Breast epithelium (tissue), 3 donors: ENCODE results near the gene FDXACB1.

ENCODE experiments used
- CTCF ChIP-seq, 3 donors: fragments of 450-650 bp; IDR thresholded peaks; one replicate each; pipeline ENCODE4 v1.5.1; 2016 to 2017; ENCODE audit warnings: antibody characterized with exemption in 3 of 3, mild to moderate bottlenecking in 3 of 3, moderate library complexity in 3 of 3
- POLR2A ChIP-seq: fragments of 450-650 bp; IDR thresholded peaks from one replicate; pipeline ENCODE4 v1.6.1; 2016; ENCODE audit warnings: antibody characterized with exemption, mild to moderate bottlenecking, moderate library complexity

DNA sequence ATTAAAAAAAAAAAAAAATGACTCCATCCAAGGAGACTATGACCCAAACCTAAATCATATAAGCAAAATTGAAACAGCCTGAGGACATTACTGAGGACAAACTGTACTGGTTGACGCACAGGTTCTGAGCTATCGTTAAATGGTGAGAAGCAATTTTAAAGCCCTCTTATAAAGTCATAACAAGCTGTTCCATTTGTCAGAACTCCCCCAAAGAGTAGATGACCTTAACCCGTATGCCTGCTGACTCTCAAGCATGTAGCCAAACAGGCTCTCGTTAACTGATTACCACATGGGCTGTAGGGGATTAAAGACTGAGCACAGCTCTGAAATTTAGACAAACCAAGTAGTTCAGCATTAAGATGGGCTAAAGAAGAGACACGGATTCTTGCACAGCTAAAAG, 30.4 kb upstream of the FDXACB1 start:
- TF ChIP-seq POLR2A (no peak), CTCF (IDR thresholded peaks at IDR 0.05) (no peak)
